Left forelimb (tissue), 1 donor: ENCODE results near the gene PRM3.

Experiments
- DNase-seq: peaks from one replicate; pipeline ENCODE4 v3.0.0-alpha.2; 2018; ENCODE audit warnings: low spot score

Gene PRM3

GRCh38 chr16:11280616-11281522 lies 7.4 kb upstream of the PRM3 start, which contains the start of gene PRM1:
Gene PRM1 (minus strand): TSS chr16:11281330. CDS start chr16:11281238, 92 bp downstream.
- no peak for DNase-seq

GRCh38 chr16:11278681-11279628 lies 5.5 kb upstream of the PRM3 start:
- DNase-seq: no peak

- DNase-seq: no peak
Measured at GRCh38 chr16:11277607-11278337, 4.3 kb upstream of the PRM3 start.

DNA sequence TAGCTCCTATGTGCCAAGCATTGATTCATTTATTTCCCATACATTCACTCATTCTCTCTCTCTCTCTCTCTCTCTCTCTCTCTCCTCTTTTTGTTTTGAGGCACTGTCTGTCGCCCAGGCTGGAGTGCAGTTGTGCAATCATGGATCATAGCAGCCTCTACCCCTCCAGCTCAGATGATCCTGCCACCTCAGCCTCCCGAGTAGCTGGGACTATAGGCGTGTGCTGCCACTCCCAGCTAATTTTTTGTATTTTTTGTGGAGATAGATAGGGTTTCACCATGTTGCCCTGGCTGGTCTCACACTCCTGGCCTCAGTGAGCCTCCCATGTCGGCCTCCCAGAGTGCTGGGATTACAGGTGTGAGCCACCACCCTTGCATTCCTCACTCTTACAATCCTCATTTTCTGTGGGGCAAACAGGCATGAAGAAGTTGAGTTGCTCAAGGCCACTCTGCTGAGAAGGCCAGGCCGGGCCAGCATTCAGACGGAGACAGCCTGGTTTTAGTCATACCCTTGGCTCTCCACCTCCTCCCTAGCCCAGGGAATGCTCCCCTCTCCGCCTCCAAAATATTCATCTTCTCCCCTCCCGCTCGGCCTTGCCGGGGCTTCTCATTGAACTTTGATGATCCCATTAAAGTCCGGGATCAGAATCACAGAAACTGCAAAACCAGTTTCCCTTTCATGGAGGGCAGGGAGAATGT lies 3.6 kb upstream of the PRM3 start:
- no peak for DNase-seq

DNA sequence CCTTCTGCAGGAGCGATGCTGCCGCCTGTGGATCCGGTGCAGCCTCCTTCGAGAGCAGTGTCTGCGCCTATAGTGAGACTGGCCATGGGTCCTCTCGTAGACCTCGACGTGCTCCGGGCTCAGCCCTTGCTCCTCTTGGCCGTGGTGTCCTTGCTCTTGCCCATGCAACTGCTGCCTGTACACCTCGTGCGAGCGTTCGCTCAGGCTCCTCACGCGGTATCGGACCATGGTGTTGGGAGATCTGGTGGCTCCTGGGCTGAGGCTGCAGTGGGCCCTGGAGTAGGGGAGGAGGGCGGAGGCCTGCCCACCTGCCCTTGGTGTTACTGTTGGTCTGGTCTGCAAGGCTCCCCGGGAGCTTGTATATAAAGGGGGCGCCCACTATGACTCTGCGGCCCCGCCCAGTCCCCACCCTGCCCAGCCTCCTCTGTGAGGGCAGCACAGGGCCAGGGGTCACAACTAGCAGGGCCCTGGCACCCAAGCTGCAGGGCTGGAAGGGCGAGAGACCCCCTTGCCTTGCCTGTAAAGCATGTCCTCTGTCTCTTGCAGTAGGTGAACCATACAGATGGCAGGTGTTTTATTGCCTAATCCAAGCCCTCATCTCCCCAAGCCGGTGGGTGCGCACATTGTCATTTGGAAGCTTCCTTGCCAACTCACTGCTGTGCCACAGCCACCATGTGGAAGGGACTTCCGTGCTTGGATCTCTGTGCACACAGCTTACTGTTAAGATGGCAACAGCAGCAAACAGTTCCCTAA lies 2.9 kb upstream of the PRM3 start, which contains the start of gene PRM2:
PRM2 (minus strand) TSS at position 338 of the 753 bp plus-strand sequence; CDS start at position 228, 110 bp downstream.
- no peak for DNase-seq

DNA sequence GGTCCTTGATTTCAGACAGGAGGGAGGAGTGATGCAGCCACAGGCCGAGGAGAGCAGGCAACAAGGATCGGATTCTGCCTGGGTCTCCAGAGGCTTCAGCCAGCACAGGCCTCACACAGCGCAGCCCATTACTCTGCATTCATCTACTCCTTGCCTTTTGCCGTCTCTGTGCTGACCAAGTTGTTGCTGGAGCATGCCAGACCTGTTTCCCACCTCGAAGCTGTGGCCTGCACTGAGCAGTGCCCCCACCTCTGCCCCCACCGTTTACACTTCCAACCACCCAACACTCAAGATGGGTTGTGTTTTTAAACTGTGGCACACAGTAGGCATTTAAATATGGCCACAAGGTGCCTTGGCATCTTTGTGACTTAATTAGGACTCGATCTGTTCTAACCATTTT lies 1.5 kb upstream of the PRM3 start:
- DNase-seq: no peak

GRCh38 chr16:11273721-11274324 lies 394 bp upstream of the PRM3 start:
- no peak for DNase-seq

- DNase-seq: no peak
Measured at GRCh38 chr16:11272484-11272883, 945 bp downstream of the PRM3 start.

DNA sequence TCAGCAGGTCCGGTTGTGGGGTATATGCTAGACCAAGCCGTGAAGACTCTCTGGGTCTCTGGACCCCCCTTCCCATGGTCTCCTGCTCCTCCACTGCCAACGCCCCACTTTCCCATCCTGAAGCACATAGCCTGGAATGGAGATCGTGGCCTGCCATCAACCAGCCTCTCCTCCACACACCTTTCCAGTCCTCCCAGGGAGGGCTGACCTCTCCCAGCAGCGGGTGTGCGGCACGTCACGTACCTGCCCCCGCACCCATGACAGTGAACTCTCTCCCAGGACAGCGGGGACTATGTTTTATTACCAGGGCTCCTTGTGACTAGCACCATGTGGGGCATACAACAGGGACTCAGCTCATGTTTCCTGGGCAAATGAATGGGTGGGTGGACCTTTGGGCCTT lies 1.8 kb downstream of the PRM3 start:
- no peak for DNase-seq

DNA sequence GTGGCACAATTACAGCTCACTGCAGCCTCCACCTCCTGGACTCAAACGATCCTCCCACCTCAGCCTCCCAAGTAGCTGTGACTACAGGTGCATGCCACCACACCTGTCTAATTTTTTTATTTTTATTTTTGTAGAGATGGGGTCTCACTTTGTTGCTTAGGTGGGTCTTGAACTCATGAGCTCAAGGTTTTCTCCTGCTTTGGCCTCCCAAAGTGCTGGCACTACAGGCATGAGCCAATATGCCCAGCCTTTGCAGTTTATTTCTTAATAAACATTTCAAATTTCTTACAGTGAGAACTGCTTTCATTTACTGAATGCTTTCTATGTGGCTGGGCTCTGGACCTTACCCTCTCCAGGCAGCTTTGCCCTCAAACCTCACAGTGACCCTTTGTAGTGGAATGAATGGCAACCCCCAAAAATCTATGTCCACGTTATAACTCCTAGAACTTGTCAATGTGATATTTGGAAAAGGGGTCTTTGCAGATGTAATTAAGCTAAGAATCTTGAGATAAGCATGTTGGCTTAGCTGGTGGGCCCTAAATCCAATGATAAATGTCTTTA lies 2.7 kb downstream of the PRM3 start:
- DNase-seq: no peak

GRCh38 chr16:11268921-11269375 lies 4.5 kb downstream of the PRM3 start, which contains the start of gene TNP2:
Gene TNP2 (minus strand): TSS chr16:11269325. CDS start chr16:11269262, 63 bp downstream.
- DNase-seq: no peak

GRCh38 chr16:11265124-11265523 lies 8.3 kb downstream of the PRM3 start:
- no peak for DNase-seq

DNA sequence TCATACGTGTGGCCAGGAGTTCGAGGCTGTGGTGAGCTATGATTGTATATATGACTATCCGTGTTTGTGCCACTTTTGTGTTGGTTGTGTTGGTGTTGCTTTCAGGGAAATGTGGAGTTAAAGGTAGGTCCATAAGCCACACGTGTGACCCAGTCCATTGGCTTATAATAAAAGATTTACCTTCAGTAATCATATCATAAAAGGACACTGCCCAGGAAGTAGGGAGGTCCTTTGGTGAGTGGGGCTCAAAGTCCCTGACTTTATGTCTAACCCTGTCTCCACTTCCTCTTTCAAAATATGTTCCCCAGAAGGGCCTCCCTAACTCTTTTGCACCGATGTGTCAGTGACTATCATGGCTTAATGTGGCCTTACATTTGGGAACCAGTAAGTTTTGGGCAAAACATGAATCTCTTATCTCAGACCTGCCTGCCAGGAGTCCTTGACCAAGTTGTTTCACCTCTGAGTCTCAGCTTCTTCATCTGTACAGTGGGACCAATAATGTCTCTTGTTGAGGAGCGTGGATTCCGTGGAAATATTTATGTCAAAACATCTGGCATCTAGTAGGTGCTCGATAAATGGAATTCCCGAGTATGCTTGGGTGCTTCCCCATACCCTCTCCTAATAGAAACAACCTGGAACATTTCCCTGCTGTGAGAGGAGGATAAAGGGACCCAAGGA lies 9.1 kb downstream of the PRM3 start:
- no peak for DNase-seq

GRCh38 chr16:11263737-11264136 lies 9.7 kb downstream of the PRM3 start:
- no peak for DNase-seq

- DNase-seq: no peak
Measured at GRCh38 chr16:11262915-11263314, 10.5 kb downstream of the PRM3 start.

GRCh38 chr16:11260596-11260966 lies 12.8 kb downstream of the PRM3 start:
- DNase-seq: no peak

- DNase-seq: no peak
Measured at GRCh38 chr16:11259655-11260595, 13.5 kb downstream of the PRM3 start.
